HepG2 (cell line): ENCODE measurements around the gene CAPN15. TPM values are rescaled to one million over a fixed set of nuclear protein-coding genes. Genes with fewer than 3 reads are reported as not detected.

Source experiments
- ARID2 ChIP-seq: sonication (generic); formaldehyde crosslinking; IDR thresholded peaks from 2 replicates; pipeline ENCODE4 v1.8.1; 2022; ENCODE audit warnings: mild to moderate bottlenecking, missing genetic modification reagents, borderline replicate concordance
- ATF4 ChIP-seq, 2 experiments: fragments of 450-650 bp in 1 of 2; sonication (generic) in 1 of 2; formaldehyde crosslinking; IDR thresholded peaks; 2 replicates each; pipeline versions ENCODE4 v1.5.0 to v1.8.0; 2020 to 2022; ENCODE audit warnings: mild to moderate bottlenecking in 1 of 2, missing genetic modification reagents in 1 of 2
- ATF5 ChIP-seq: sonication (generic); formaldehyde crosslinking; IDR thresholded peaks from 2 replicates; pipeline ENCODE4 v1.4.0; 2020; ENCODE audit warnings: mild to moderate bottlenecking, low read depth, missing genetic modification reagents
- BATF2 ChIP-seq: sonication (generic); formaldehyde crosslinking; IDR thresholded peaks from 2 replicates; pipeline ENCODE4 v1.8.0; 2022; ENCODE audit warnings: mild to moderate bottlenecking, missing genetic modification reagents, moderate library complexity
- EED ChIP-seq: sonication (generic); formaldehyde crosslinking; IDR thresholded peaks from 2 replicates; pipeline ENCODE4 v1.5.0; 2020; ENCODE audit warnings: mild to moderate bottlenecking, missing genetic modification reagents
- ETV5 ChIP-seq: IDR thresholded peaks from 2 replicates; pipeline ENCODE4 v1.6.1; 2018; ENCODE audit warnings: missing biosample characterization, missing genetic modification reagents, inconsistent platforms, borderline replicate concordance
- FOXK1 ChIP-seq: sonication (generic); formaldehyde crosslinking; IDR thresholded peaks from 2 replicates; pipeline ENCODE4 v1.4.0; 2020; ENCODE audit warnings: low read depth, missing genetic modification reagents, borderline replicate concordance
- GFI1 ChIP-seq: sonication (generic); formaldehyde crosslinking; IDR thresholded peaks from 2 replicates; pipeline ENCODE4 v1.5.0; 2020; ENCODE audit warnings: missing genetic modification reagents, mild to moderate bottlenecking, borderline replicate concordance
- GLI4 ChIP-seq: sonication (generic); formaldehyde crosslinking; IDR thresholded peaks from 2 replicates; pipeline ENCODE4 v1.5.1; 2020; ENCODE audit warnings: missing genetic modification reagents, mild to moderate bottlenecking, moderate library complexity, borderline replicate concordance
- HOXA5 ChIP-seq: sonication (generic); formaldehyde crosslinking; IDR thresholded peaks from 2 replicates; pipeline ENCODE4 v1.4.0; 2020; ENCODE audit warnings: missing genetic modification reagents
- NKX3-1 ChIP-seq: sonication (generic); formaldehyde crosslinking; IDR thresholded peaks from 2 replicates; pipeline ENCODE4 v1.5.0; 2020; ENCODE audit warnings: missing genetic modification reagents
- TCF7L2 ChIP-seq: IDR thresholded peaks from 2 replicates; pipeline ENCODE4 v1.6.1; 2011; ENCODE audit warnings: mild to moderate bottlenecking, low read depth, low read length, moderate library complexity
- TIGD3 ChIP-seq: sonication (generic); formaldehyde crosslinking; IDR thresholded peaks from 2 replicates; pipeline ENCODE4 v1.5.1; 2020; ENCODE audit warnings: mild to moderate bottlenecking, missing genetic modification reagents, borderline replicate concordance
- U2AF1 ChIP-seq: fragments of 200-400 bp; formaldehyde crosslinking; optimal IDR thresholded peaks from 2 replicates; pipeline ENCODE3; 2017; ENCODE audit warnings: mild to moderate bottlenecking, low read depth, low read length
- ZBTB38 ChIP-seq: sonication (generic); formaldehyde crosslinking; IDR thresholded peaks from 2 replicates; pipeline ENCODE4 v1.5.1; 2020; ENCODE audit warnings: mild to moderate bottlenecking, missing genetic modification reagents
- ZFP62 ChIP-seq: sonication (generic); formaldehyde crosslinking; IDR thresholded peaks from 2 replicates; pipeline ENCODE4 v1.4.0; 2020; ENCODE audit warnings: missing genetic modification reagents
- ZFX ChIP-seq: sonication (generic); formaldehyde crosslinking; IDR thresholded peaks from 2 replicates; pipeline ENCODE4 v1.4.0; 2020; ENCODE audit warnings: mild to moderate bottlenecking, low read depth, missing genetic modification reagents, moderate library complexity
- ZNF510 ChIP-seq: sonication (generic); formaldehyde crosslinking; IDR thresholded peaks from 2 replicates; pipeline ENCODE4 v1.4.0; 2020; ENCODE audit warnings: low read depth, mild to moderate bottlenecking, missing genetic modification reagents
- ZNF569 ChIP-seq: sonication (generic); formaldehyde crosslinking; IDR thresholded peaks from 2 replicates; pipeline ENCODE4 v1.5.0; 2020; ENCODE audit warnings: mild to moderate bottlenecking, missing genetic modification reagents, moderate library complexity, borderline replicate concordance
- ZNF570 ChIP-seq: sonication (generic); formaldehyde crosslinking; IDR thresholded peaks from 2 replicates; pipeline ENCODE4 v1.4.0; 2020; ENCODE audit warnings: mild to moderate bottlenecking, missing genetic modification reagents, borderline replicate concordance
- ZNF7 ChIP-seq: IDR thresholded peaks from 2 replicates; pipeline ENCODE4 v1.6.1; 2016; ENCODE audit warnings: missing biosample characterization, missing genetic modification reagents
- ZNF746 ChIP-seq: sonication (generic); formaldehyde crosslinking; IDR thresholded peaks from 2 replicates; pipeline ENCODE4 v1.8.0; 2022; ENCODE audit warnings: mild to moderate bottlenecking, missing genetic modification reagents
- ZSCAN22 ChIP-seq: sonication (generic); formaldehyde crosslinking; IDR thresholded peaks from 2 replicates; pipeline ENCODE4 v1.4.0; 2020; ENCODE audit warnings: mild to moderate bottlenecking, missing genetic modification reagents
- ZUFSP ChIP-seq: sonication (generic); formaldehyde crosslinking; IDR thresholded peaks from 2 replicates; pipeline ENCODE4 v1.9.0; 2021; ENCODE audit warnings: missing genetic modification reagents, mild to moderate bottlenecking, borderline replicate concordance
- polyA plus RNA-seq, 8 experiments: library from polyadenylated mRNA; depleted of rRNA in 3 of 8; stranded (reverse) in 7 of 8; unstranded in 1 of 8; fragments of >200 nt; fragmentation: Illumina TruSeq in 4 of 8; extraction: Trizol in 4 of 8; gene quantifications; 2 replicates each; pipeline versions ENCODE4 v1.2.1 to v1.2.3, GENCODE V29; 2011 to 2016; ENCODE audit warnings: low read depth in 4 of 8, missing spikeins in 1 of 8, mixed read lengths in 1 of 8; ENCODE audit not compliant: insufficient read depth in 1 of 8
- total RNA-seq, 5 experiments: library from RNA; depleted of rRNA; stranded (reverse); fragments of >200 nt; fragmentation: Illumina TruSeq; extraction: Trizol; gene quantifications; 2 replicates each; pipeline ENCODE4 v1.2.3, GENCODE V29; 2016; ENCODE audit warnings: low read depth in 1 of 5

The CAPN15 gene
- total and polyA plus RNA-seq, 2 of the 13 experiments (the other 11 are each of a cell fraction or from before 2014, with no cell fraction given) = 14.9 to 24.5 TPM

GRCh38 chr16:558298-559020 is 30.9 kb downstream of the CAPN15 start (continued):
- TF ChIP-seq FOXK1 (CRISPR knock-in tag) = peak; percentile 60; the same call in 1 of the 2 replicates
- no peak for TF ChIP-seq TCF7L2
- no peak for TF ChIP-seq ARID2 (CRISPR knock-in tag)
- no peak for TF ChIP-seq NKX3-1 (CRISPR knock-in tag)
- 0 out of 2 replicates have a peak, but pooled peaks have one; percentile 34 for TF ChIP-seq GLI4
- TF ChIP-seq ZUFSP (CRISPR knock-in tag) = no peak
- no peak for TF ChIP-seq GFI1 (CRISPR knock-in tag)
- no peak for TF ChIP-seq EED (CRISPR knock-in tag)
- peak; percentile 80 for TF ChIP-seq ZFX
- no peak for TF ChIP-seq ZNF569
- TF ChIP-seq ZNF7 (CRISPR knock-in tag) = no peak
- TF ChIP-seq HOXA5 (CRISPR knock-in tag) = no peak
- peak; percentile 77 for TF ChIP-seq ZNF746
- TF ChIP-seq BATF2 = no peak
- TF ChIP-seq ATF5 (CRISPR knock-in tag) = no peak
- peak; percentile 54; the same call in 1 of the 2 replicates for TF ChIP-seq ETV5 (CRISPR knock-in tag)
- no peak for TF ChIP-seq ATF4 (CRISPR knock-in tag; IDR thresholded peaks at IDR 0.05)
- no peak for TF ChIP-seq ZNF570
- no peak for TF ChIP-seq ZFP62 (CRISPR knock-in tag)
- TF ChIP-seq ZSCAN22 (CRISPR knock-in tag) = no peak
- TF ChIP-seq ZBTB38 (CRISPR knock-in tag) = peak; percentile 91
- TF ChIP-seq ZNF510 = 0 out of 2 replicates have a peak, but pooled peaks have one; percentile 34
- TF ChIP-seq TIGD3 (CRISPR knock-in tag) = no peak
- no peak for TF ChIP-seq U2AF1
